ENCODE results near the gene GSDMA. TPM values are rescaled to one million over a fixed set of nuclear protein-coding genes. Genes with fewer than 3 reads are reported as not detected.

The GSDMA gene
- total RNA-seq, 1 donor from 2014 or later: 0.74 TPM

GRCh38 chr17:40018211-40019121 lies 55.7 kb downstream of the GSDMA start:
- peaks cover 100% of the 10 kb centered on the region for H3K4me1 ChIP-seq
- peak overlapping the region in 1 of 2 donors; percentile 25 for H3K4me3 ChIP-seq
- peak in 1 of 2 donors; percentile 55 for TF ChIP-seq POLR2AphosphoS5 (IDR thresholded peaks at IDR 0.05; ENCODE audit: insufficient read depth in 1 of 2, low read depth in 1 of 2)
- TF ChIP-seq POLR2A (IDR thresholded peaks at IDR 0.05): no peak
- H3K36me3 ChIP-seq: peaks cover 0 to 14% of the 10 kb centered on the region in 2 donors
- intact Hi-C loops (cut with DNase I): loop anchor here (5.0 kb wide), 2 partner anchors 94 to 149 kb away; no protein-coding TSS in a partner anchor
- no peak for DNase-seq (ENCODE audit: extremely low spot score in 2 of 2)
- H3K9me3 ChIP-seq: no peaks in the 10 kb centered on the region
- H3K27ac ChIP-seq: peak overlapping the region; percentile 89
- H3K27me3 ChIP-seq: no peaks in the 10 kb centered on the region

GRCh38 chr17:40019140-40019991 lies 56.6 kb downstream of the GSDMA start:
- DNase-seq (ENCODE audit: extremely low spot score in 2 of 2): no peak
- no peaks in the 10 kb centered on the region for H3K27me3 ChIP-seq
- peaks cover 0 to 14% of the 10 kb centered on the region in 2 donors for H3K36me3 ChIP-seq
- peak in 1 of 2 donors; percentile 57 for TF ChIP-seq POLR2AphosphoS5 (IDR thresholded peaks at IDR 0.05; ENCODE audit: insufficient read depth in 1 of 2, low read depth in 1 of 2)
- no peak for TF ChIP-seq POLR2A (IDR thresholded peaks at IDR 0.05)
- no peak for TF ChIP-seq CTCF (IDR thresholded peaks at IDR 0.05)
- peak overlapping the region in 1 of 2 donors; percentile 25 for H3K4me3 ChIP-seq
- H3K9me3 ChIP-seq: no peaks in the 10 kb centered on the region
- intact Hi-C loops (cut with DNase I): loop anchor here (5.0 kb wide), 2 partner anchors 93 to 148 kb away; no protein-coding TSS in a partner anchor
- H3K4me1 ChIP-seq: peaks cover 100% of the 10 kb centered on the region
- peak overlapping the region; percentile 89 for H3K27ac ChIP-seq

- peaks cover 100% of the 10 kb centered on the region for H3K4me1 ChIP-seq
- H3K27ac ChIP-seq: peak overlapping the region; percentile 89
- H3K4me3 ChIP-seq: no peak overlapping the region
- intact Hi-C loops (cut with DNase I): no loop called here
- H3K9me3 ChIP-seq: no peaks in the 10 kb centered on the region
- peaks cover 0 to 14% of the 10 kb centered on the region in 2 donors for H3K36me3 ChIP-seq
- H3K27me3 ChIP-seq: no peaks in the 10 kb centered on the region
- no peak for TF ChIP-seq POLR2AphosphoS5 (IDR thresholded peaks at IDR 0.05; ENCODE audit: insufficient read depth in 1 of 2, low read depth in 1 of 2)
- no peak for TF ChIP-seq POLR2A (IDR thresholded peaks at IDR 0.05)
- TF ChIP-seq CTCF (IDR thresholded peaks at IDR 0.05): no peak
- DNase-seq (ENCODE audit: extremely low spot score in 2 of 2): no peak
These were observed 57.3 kb downstream of the GSDMA start for GRCh38 chr17:40020146-40020545.

- H3K9me3 ChIP-seq: no peaks in the 10 kb centered on the region
- intact Hi-C loops (cut with DNase I): no loop called here
- no peak for DNase-seq (ENCODE audit: extremely low spot score in 2 of 2)
- peaks cover 100% of the 10 kb centered on the region for H3K4me1 ChIP-seq
- H3K27ac ChIP-seq: peak overlapping the region; percentile 89
- TF ChIP-seq POLR2AphosphoS5 (IDR thresholded peaks at IDR 0.05; ENCODE audit: insufficient read depth in 1 of 2, low read depth in 1 of 2) (peak; percentile 26 to 70), POLR2A (IDR thresholded peaks at IDR 0.05) (no peak)
- H3K27me3 ChIP-seq: no peaks in the 10 kb centered on the region
- peaks cover 0 to 20% of the 10 kb centered on the region in 2 donors for H3K36me3 ChIP-seq
- H3K4me3 ChIP-seq: no peak overlapping the region
These were observed 58.7 kb downstream of the GSDMA start for GRCh38 chr17:40021451-40021971.

- no peak overlapping the region for H3K4me3 ChIP-seq
- H3K36me3 ChIP-seq: peaks cover 0 to 22% of the 10 kb centered on the region in 2 donors
- no peaks in the 10 kb centered on the region for H3K9me3 ChIP-seq
- H3K27me3 ChIP-seq: no peaks in the 10 kb centered on the region
- H3K4me1 ChIP-seq: peaks cover 99% of the 10 kb centered on the region
- no peak for TF ChIP-seq POLR2AphosphoS5 (IDR thresholded peaks at IDR 0.05; ENCODE audit: insufficient read depth in 1 of 2, low read depth in 1 of 2)
- no peak for TF ChIP-seq CTCF (IDR thresholded peaks at IDR 0.05)
- TF ChIP-seq POLR2A (IDR thresholded peaks at IDR 0.05): no peak
- H3K27ac ChIP-seq: peak overlapping the region; percentile 89
- intact Hi-C loops (cut with DNase I): no loop called here
- DNase-seq (ENCODE audit: extremely low spot score in 2 of 2): no peak
These were observed 59.7 kb downstream of the GSDMA start for GRCh38 chr17:40022497-40022896.

All from vagina (tissue), 2 donors.